ENCODE measurements around the gene KCTD6. TPM values are rescaled to one million over a fixed set of nuclear protein-coding genes. Genes with fewer than 3 reads are reported as not detected.

The KCTD6 gene
- polyA plus RNA-seq, 1 of the 3 experiments (the other 2 are of a cell fraction), result 7.8 TPM

GRCh38 chr3:58471025-58471887 lies 20.6 kb upstream of the KCTD6 start:
- Histone ChIP-seq H3K9me2 (no peaks in the 10 kb centered on the region), H3K4me1 (ENCODE audit: control insufficient read depth in 1 of 2, insufficient read depth in 2 of 2, low read depth in 1 of 2, low read length in 1 of 2) (peaks cover 5 to 11% of the 10 kb centered on the region in 2 experiments; a peak in 3 of 4 replicates), H3K79me2 (ENCODE audit: insufficient read depth) (no peaks in the 10 kb centered on the region), H3F3A (replicated peaks; ENCODE audit: insufficient read depth) (no peaks in the 10 kb centered on the region), H2AFZ (ENCODE audit: low read depth) (peak overlapping the region; percentile 52; the same call in 1 of the 2 replicates), H3K36me3 (replicated peaks in 1 of 2; ENCODE audit: control insufficient read depth in 1 of 2, insufficient read depth in 2 of 2, low read length in 1 of 2) (no peaks in the 10 kb centered on the region), H3K4me2 (peak overlapping the region; percentile 53; the same call in 1 of the 2 replicates), H3K27ac (ENCODE audit: low read depth in 2 of 2, low read length in 1 of 2) (peak overlapping the region; percentile 42 to 47; a peak in 3 of 4 replicates), H3K27me3 (ENCODE audit: insufficient read depth) (no peaks in the 10 kb centered on the region), H4K20me1 (ENCODE audit: insufficient read depth) (no peaks in the 10 kb centered on the region), H3K9me3 (no peaks in the 10 kb centered on the region), H3K4me3 (ENCODE audit: low read depth in 2 of 2, low read length in 1 of 2) (no peak overlapping the region), H3K9ac (no peak overlapping the region)
- POLR2A ChIA-PET, result interaction anchor here (0.8 kb wide), 1 partner anchor 20 kb away, joined by 3 read pairs; no protein-coding TSS in a partner anchor
- no peak for DNase-seq
- WGBS (ENCODE audit: low lambda C conversion rate), result 65% methylated on average over 10 of the region's 10 CpGs
- CTCF ChIA-PET, result interaction anchor here (1.2 to 3.1 kb wide), 5 partner anchors 8 to 159 kb away, joined by 4 to 11 read pairs (median 6); partner anchors contain the start of gene KCTD6
- TF ChIP-seq EP300 (IDR thresholded peaks at IDR 0.05; ENCODE audit: borderline replicate concordance in 1 of 2, low read depth in 1 of 2, low read length in 1 of 2) (peak; percentile 22 to 29; a peak in 1 of 4 replicates), ZBTB33 (IDR thresholded peaks at IDR 0.05; ENCODE audit: borderline replicate concordance, low read depth) (no peak), RCOR1 (IDR thresholded peaks at IDR 0.05; ENCODE audit: low read length) (no peak), EZH2phosphoT487 (IDR thresholded peaks at IDR 0.05; ENCODE audit: borderline replicate concordance, low read depth) (no peak), USF2 (IDR thresholded peaks at IDR 0.05; ENCODE audit: borderline replicate concordance, low read depth, low read length) (no peak), TCF12 (IDR thresholded peaks at IDR 0.05) (peak; percentile 57), IRF3 (IDR thresholded peaks at IDR 0.05; ENCODE audit: low read depth, low read length) (no peak), MXI1 (IDR thresholded peaks at IDR 0.05; ENCODE audit: low read depth, low read length) (no peak), SMC3 (IDR thresholded peaks at IDR 0.05; ENCODE audit: low read depth, low read length) (no peak), FOSL2 (IDR thresholded peaks at IDR 0.05; ENCODE audit: borderline replicate concordance, low read depth) (peak; percentile 75), RFX5 (IDR thresholded peaks at IDR 0.05; ENCODE audit: low read length) (no peak), FOXJ3 (CRISPR knock-in tag; IDR thresholded peaks at IDR 0.05) (no peak), MEF2A (IDR thresholded peaks at IDR 0.05; ENCODE audit: borderline replicate concordance, low read depth) (no peak), ELF1 (IDR thresholded peaks at IDR 0.05) (no peak), RXRA (IDR thresholded peaks at IDR 0.05; ENCODE audit: borderline replicate concordance, low read depth) (peak; percentile 41; the same call in 1 of the 2 replicates), POLR2AphosphoS5 (IDR thresholded peaks at IDR 0.05; ENCODE audit: low read depth, low read length) (no peak), YY1 (IDR thresholded peaks at IDR 0.05; ENCODE audit: low read depth) (no peak), USF1 (IDR thresholded peaks at IDR 0.05; ENCODE audit: borderline replicate concordance, low read depth) (no peak), FOXM1 (IDR thresholded peaks at IDR 0.05; ENCODE audit: low read depth) (no peak), PBX3 (IDR thresholded peaks at IDR 0.05) (peak; percentile 70), GATA2 (CRISPR knock-in tag; IDR thresholded peaks at IDR 0.05) (no peak), JUND (IDR thresholded peaks at IDR 0.05) (peak; percentile 65)
- TF ChIP-seq, protein P1, sequence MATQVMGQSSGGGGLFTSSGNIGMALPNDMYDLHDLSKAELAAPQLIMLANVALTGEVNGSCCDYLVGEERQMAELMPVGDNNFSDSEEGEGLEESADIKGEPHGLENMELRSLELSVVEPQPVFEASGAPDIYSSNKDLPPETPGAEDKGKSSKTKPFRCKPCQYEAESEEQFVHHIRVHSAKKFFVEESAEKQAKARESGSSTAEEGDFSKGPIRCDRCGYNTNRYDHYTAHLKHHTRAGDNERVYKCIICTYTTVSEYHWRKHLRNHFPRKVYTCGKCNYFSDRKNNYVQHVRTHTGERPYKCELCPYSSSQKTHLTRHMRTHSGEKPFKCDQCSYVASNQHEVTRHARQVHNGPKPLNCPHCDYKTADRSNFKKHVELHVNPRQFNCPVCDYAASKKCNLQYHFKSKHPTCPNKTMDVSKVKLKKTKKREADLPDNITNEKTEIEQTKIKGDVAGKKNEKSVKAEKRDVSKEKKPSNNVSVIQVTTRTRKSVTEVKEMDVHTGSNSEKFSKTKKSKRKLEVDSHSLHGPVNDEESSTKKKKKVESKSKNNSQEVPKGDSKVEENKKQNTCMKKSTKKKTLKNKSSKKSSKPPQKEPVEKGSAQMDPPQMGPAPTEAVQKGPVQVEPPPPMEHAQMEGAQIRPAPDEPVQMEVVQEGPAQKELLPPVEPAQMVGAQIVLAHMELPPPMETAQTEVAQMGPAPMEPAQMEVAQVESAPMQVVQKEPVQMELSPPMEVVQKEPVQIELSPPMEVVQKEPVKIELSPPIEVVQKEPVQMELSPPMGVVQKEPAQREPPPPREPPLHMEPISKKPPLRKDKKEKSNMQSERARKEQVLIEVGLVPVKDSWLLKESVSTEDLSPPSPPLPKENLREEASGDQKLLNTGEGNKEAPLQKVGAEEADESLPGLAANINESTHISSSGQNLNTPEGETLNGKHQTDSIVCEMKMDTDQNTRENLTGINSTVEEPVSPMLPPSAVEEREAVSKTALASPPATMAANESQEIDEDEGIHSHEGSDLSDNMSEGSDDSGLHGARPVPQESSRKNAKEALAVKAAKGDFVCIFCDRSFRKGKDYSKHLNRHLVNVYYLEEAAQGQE (IDR thresholded peaks at IDR 0.05; ENCODE audit: low read depth, low read length), result no peak

Measured in SK-N-SH (cell line).